Measurements from ENCODE around the gene LCE2C.

The LCE2C gene

GRCh38 chr1:152707860-152708259 lies 32.8 kb downstream of the LCE2C start, which contains the start of gene LCE4A:
LCE4A (plus strand) TSS chr1:152708160; CDS start chr1:152709076, 916 bp downstream.
- DNase-seq (ENCODE audit: low read depth) = no peak
- TF ChIP-seq CTCF (IDR thresholded peaks at IDR 0.05; ENCODE audit: low read length, missing control alignments) = no peak
- no peak within 1 kb of the TSS for H3K4me3 ChIP-seq (replicated peaks; ENCODE audit: low read depth, low read length)

- no peak overlapping the region for H3K4me3 ChIP-seq (replicated peaks; ENCODE audit: low read depth, low read length)
- TF ChIP-seq CTCF (IDR thresholded peaks at IDR 0.05; ENCODE audit: low read length, missing control alignments) = no peak
- DNase-seq (ENCODE audit: low read depth) = no peak
These were observed 43.2 kb downstream of the LCE2C start for GRCh38 chr1:152718238-152718637.

- no peak overlapping the region for H3K4me3 ChIP-seq (replicated peaks; ENCODE audit: low read depth, low read length)
- no peak for TF ChIP-seq CTCF (IDR thresholded peaks at IDR 0.05; ENCODE audit: low read length, missing control alignments)
- DNase-seq (ENCODE audit: low read depth) = no peak
These were observed 50.2 kb downstream of the LCE2C start for GRCh38 chr1:152725261-152725660.

All from fibroblast of pulmonary artery (primary cell).